GM12865 (cell line): ENCODE measurements around the gene RTL1.

Experiments used
- DNase-seq: peaks from one replicate; pipeline ENCODE4 v3.0.0; 2010; ENCODE audit warnings: low read depth
- H3K4me3 ChIP-seq: 2 replicates; pipeline ENCODE4 v1.5.1; 2011; ENCODE audit warnings: mild to moderate bottlenecking, low read depth, low read length, control low read depth
- CTCF ChIP-seq: IDR thresholded peaks from 2 replicates; pipeline ENCODE4 v1.5.1; 2011; ENCODE audit warnings: low read length, control low read depth, low read depth, inconsistent platforms; ENCODE audit not compliant: insufficient read depth; ENCODE audit errors: missing control alignments

RTL1 gene

GRCh38 chr14:100910888-100911664 lies 7.6 kb upstream of the RTL1 start:
- DNase-seq = no peak
- H3K4me3 ChIP-seq = no peak overlapping the region
- TF ChIP-seq CTCF = no peak

- no peak overlapping the region for H3K4me3 ChIP-seq
- TF ChIP-seq CTCF = no peak
- DNase-seq = no peak
These were observed 5.9 kb upstream of the RTL1 start for GRCh38 chr14:100909439-100909838.

- no peak for DNase-seq
- TF ChIP-seq CTCF = no peak
- no peak overlapping the region for H3K4me3 ChIP-seq
These were observed 3.7 kb upstream of the RTL1 start for GRCh38 chr14:100907240-100907639.

- no peak for DNase-seq
- TF ChIP-seq CTCF = no peak
- H3K4me3 ChIP-seq = no peak overlapping the region
These were observed 2.9 kb upstream of the RTL1 start for GRCh38 chr14:100906420-100906819.

- H3K4me3 ChIP-seq = no peak overlapping the region
- TF ChIP-seq CTCF = no peak
These were observed 1.6 kb upstream of the RTL1 start for GRCh38 chr14:100905166-100905565.

GRCh38 chr14:100904307-100905087 lies 975 bp upstream of the RTL1 start:
- no peak overlapping the region for H3K4me3 ChIP-seq
- TF ChIP-seq CTCF = no peak
- DNase-seq = no peak

More at GRCh38 chr14:100905166-100905565, 1.6 kb upstream of the RTL1 start:
- no peak for DNase-seq
